Activated T-helper 17 cell treated with anti-CD3 and anti-CD28 coated beads, Interleukin-2, amount 50 U/mL, for 72 hours (primary cell): ENCODE measurements around the gene LONRF3. TPM values are rescaled to one million over a fixed set of nuclear protein-coding genes. Genes with fewer than 3 reads are reported as not detected.
"Not testable (repeated sequence)": the region's sequence is repeated elsewhere in the genome, so short reads cannot be mapped to it uniquely, and the experiment has no call there.

Experiments used
- ATAC-seq: fragments of 150-1000 bp; cut with Tn5 transposase; replicated peaks from 2 replicates; pipeline ENCODE4 v1.10.0; 2021; ENCODE audit warnings: mild to moderate bottlenecking, moderate library complexity
- H3K27ac Mint-ChIP-seq: one replicate; pipeline ENCODE4 v1.8.0; 2022; ENCODE audit warnings: mixed read lengths
- H3K27me3 Mint-ChIP-seq: one replicate; pipeline ENCODE4 v1.8.0; 2022; ENCODE audit warnings: mixed read lengths
- H3K36me3 Mint-ChIP-seq: one replicate; pipeline ENCODE4 v1.8.0; 2022; ENCODE audit warnings: low read depth, mild to moderate bottlenecking, mixed read lengths
- H3K4me1 Mint-ChIP-seq: one replicate; pipeline ENCODE4 v1.8.0; 2022; ENCODE audit warnings: mixed read lengths
- H3K4me3 Mint-ChIP-seq: one replicate; pipeline ENCODE4 v1.8.0; 2022; ENCODE audit warnings: mild to moderate bottlenecking, mixed read lengths
- H3K9me3 Mint-ChIP-seq: one replicate; pipeline ENCODE4 v1.8.0; 2022; ENCODE audit warnings: mixed read lengths
- total RNA-seq, 2 donors: library from RNA; stranded (reverse); gene quantifications; one replicate each; pipeline ENCODE4 v1.2.3, GENCODE V29; 2022

The LONRF3 gene
- total RNA-seq, 2 donors from 2014 or later: 3.7 to 7.6 TPM

DNA sequence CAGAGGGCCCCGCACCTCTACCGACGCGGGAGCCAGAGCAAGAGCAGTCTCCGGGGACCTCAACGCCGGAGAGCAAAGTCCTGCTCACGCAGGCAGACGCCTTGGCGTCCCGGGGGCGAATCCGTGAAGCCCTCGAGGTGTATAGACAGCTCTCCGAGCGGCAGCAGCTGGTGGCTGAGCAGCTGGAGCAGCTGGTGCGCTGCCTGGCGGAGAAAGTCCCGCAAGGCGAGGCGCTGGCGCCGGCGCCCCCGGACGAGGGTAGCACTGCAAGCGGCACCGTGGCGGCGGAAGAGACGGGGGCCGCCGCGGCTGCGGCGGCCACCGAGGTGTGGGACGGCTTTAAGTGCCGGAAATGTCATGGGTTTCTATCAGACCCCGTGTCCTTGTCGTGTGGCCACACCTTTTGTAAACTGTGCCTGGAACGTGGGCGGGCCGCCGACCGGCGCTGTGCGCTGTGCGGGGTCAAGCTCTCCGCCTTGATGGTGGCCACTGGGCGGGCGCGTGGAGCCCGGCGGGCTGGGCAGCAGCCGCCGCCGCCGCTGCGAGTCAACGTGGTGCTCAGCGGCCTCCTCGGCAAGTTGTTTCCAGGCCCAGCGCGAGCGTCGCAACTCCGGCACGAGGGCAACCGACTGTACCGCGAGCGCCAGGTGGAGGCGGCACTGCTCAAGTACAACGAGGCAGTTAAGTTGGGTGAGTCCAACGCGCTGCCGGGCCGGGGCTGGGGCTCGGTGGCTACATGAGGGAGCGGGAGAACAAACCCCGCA, 672 bp downstream of the LONRF3 start:
- Mint-ChIP-seq H3K27me3 (peaks cover 5% of the 10 kb centered on the region), H3K36me3 (peaks cover 10% of the 10 kb centered on the region), H3K27ac (peak overlapping the region; percentile 91), H3K4me3 (peak overlapping the region; percentile 95), H3K4me1 (no peaks in the 10 kb centered on the region), H3K9me3 (no peaks in the 10 kb centered on the region)
- peak; percentile 52 for ATAC-seq

GRCh38 chrX:118975831-118976598, 1.6 kb downstream of the LONRF3 start:
- Mint-ChIP-seq H3K9me3 (no peaks in the 10 kb centered on the region), H3K36me3 (peaks cover 19% of the 10 kb centered on the region), H3K4me3 (peak overlapping the region; percentile 95), H3K27ac (peak overlapping the region; percentile 91), H3K27me3 (peaks cover 5% of the 10 kb centered on the region), H3K4me1 (no peaks in the 10 kb centered on the region)
- peak; percentile 45 for ATAC-seq

DNA sequence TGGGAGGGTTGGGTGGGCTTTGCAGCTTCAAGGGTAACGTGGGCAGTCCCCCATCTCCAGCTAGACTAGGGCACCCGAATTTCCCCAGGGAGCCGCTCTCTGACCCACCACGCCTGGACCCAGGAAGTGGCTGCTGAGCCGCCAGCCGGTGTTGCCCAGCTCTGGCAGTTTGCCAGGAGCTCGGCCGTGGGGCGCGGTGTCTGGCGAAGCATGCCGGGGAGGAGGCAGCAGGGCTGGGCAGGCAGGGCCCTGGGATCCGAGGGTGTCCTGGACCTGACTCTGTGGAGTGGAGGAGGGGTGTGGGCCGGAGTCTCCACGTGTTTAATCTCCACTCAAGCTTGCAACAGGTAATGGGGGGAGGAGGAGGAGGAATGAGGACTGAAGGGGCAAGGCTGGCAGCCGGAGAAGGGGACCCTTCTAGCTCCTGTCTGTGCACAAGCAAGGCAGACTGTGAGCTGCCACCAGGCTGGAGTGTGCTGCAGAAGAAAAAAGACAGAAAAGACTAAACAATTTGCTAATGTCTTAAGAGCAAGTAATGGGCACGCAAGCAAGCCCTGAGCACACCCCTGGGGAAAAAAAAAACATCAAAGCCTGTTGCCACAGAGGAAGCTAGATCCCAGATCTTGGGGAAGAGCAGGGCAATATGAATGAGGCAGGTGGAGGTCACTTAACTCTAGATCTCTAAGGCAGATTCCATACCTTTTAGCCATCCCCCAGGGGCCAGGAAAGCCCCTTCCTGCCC, 2.4 kb downstream of the LONRF3 start:
- Mint-ChIP-seq H3K27ac (no peak overlapping the region), H3K27me3 (peaks cover 5% of the 10 kb centered on the region)
- no peak for ATAC-seq

DNA sequence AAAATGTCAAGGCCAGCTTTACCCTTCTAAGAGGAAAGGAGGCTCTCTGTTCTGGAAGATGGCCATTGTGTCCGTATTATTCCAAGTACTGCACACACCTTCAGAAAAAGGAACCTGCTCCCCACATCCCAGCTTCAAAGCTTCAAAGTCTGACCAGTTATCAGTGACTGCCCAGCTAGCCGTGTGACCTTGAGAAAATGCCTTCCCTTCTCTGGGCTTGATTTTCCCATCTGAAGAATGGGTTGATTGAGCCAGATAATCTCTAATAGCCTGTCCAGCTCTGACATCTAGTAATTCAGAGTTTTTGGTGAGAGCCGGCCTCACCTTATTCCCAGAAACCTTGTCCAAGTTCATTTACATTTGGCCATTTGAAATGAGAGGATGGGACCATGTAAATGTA, 3.0 kb downstream of the LONRF3 start:
- Mint-ChIP-seq H3K4me1 (peaks cover 2% of the 10 kb centered on the region), H3K36me3 (peaks cover 27% of the 10 kb centered on the region), H3K27ac (no peak overlapping the region), H3K4me3 (peak overlapping the region; percentile 95), H3K27me3 (peaks cover 5% of the 10 kb centered on the region), H3K9me3 (no peaks in the 10 kb centered on the region)
- ATAC-seq: no peak

More for the DNA sequence above, 2.4 kb downstream of the LONRF3 start:
- Mint-ChIP-seq H3K4me3 (peak overlapping the region; percentile 95), H3K9me3 (no peaks in the 10 kb centered on the region), H3K4me1 (no peaks in the 10 kb centered on the region), H3K36me3 (peaks cover 21% of the 10 kb centered on the region)

DNA sequence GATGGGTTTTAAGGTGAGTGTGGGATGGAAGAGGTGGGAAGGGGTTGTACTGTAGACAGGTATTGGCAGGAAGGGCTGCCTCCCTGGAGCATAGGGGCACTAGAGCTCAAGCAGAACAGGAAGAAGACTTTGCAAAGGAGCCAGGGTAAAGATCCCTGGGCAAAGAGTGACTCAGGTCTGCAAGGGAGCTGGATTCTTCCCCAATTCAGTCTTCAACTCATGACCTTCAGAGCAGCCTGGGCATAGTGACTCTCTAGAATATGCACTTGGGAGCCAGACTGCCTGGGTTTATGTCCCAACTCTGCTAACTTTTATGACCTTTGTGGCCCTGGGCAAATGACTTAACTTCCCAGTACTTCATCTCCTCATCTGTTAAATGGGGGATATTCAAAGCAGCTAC, 4.0 kb downstream of the LONRF3 start:
- no peaks in the 10 kb centered on the region for H3K9me3 Mint-ChIP-seq
- peaks cover 37% of the 10 kb centered on the region for H3K36me3 Mint-ChIP-seq
- no peak overlapping the region for H3K27ac Mint-ChIP-seq
- no peak overlapping the region for H3K4me3 Mint-ChIP-seq
- no peaks in the 10 kb centered on the region for H3K27me3 Mint-ChIP-seq
- peaks cover 5% of the 10 kb centered on the region for H3K4me1 Mint-ChIP-seq
- no peak for ATAC-seq

DNA sequence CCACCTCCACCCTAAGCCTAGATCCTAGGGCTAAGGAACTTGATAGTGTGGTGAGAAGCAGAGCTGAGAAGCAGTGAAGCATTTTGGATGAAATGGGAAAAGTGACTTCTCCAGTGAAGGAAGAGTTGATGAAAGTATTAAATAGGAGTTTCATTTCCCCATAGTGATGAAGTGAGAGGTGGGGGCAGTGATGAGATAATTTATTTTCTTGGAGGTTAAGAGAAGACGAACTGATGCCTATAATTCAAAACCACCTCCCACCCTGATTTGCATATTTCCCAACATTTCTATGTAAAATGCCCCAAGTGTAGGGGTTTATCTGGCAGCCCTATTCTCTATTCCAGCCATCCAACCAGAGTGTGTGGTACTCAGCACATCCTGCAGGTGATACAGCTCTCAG, 6.3 kb downstream of the LONRF3 start:
- Mint-ChIP-seq H3K9me3 (no peaks in the 10 kb centered on the region), H3K27ac (no peak overlapping the region)

GRCh38 chrX:118983513-118983912, 9.1 kb downstream of the LONRF3 start:
- Mint-ChIP-seq H3K36me3 (peaks cover 49% of the 10 kb centered on the region), H3K4me1 (peaks cover 5% of the 10 kb centered on the region), H3K27ac (no peak overlapping the region), H3K27me3 (no peaks in the 10 kb centered on the region), H3K9me3 (no peaks in the 10 kb centered on the region), H3K4me3 (no peak overlapping the region)
- ATAC-seq: no peak

More for the DNA sequence above, 6.3 kb downstream of the LONRF3 start:
- Mint-ChIP-seq H3K27me3 (no peaks in the 10 kb centered on the region), H3K4me3 (no peak overlapping the region), H3K36me3 (peaks cover 40% of the 10 kb centered on the region), H3K4me1 (peaks cover 5% of the 10 kb centered on the region)
- no peak for ATAC-seq

- H3K27ac Mint-ChIP-seq: peak overlapping the region; percentile 59
- no peaks in the 10 kb centered on the region for H3K4me1 Mint-ChIP-seq
- H3K36me3 Mint-ChIP-seq: peaks cover 54% of the 10 kb centered on the region
- ATAC-seq: no peak
- H3K27me3 Mint-ChIP-seq: no peaks in the 10 kb centered on the region
- H3K9me3 Mint-ChIP-seq: no peaks in the 10 kb centered on the region
- no peak overlapping the region for H3K4me3 Mint-ChIP-seq
Measured at GRCh38 chrX:118988911-118989310, 14.5 kb downstream of the LONRF3 start.

- no peaks in the 10 kb centered on the region for H3K4me1 Mint-ChIP-seq
- no peak for ATAC-seq
- H3K4me3 Mint-ChIP-seq: no peak overlapping the region
- no peak overlapping the region for H3K27ac Mint-ChIP-seq
- H3K36me3 Mint-ChIP-seq: peaks cover 54% of the 10 kb centered on the region
- no peaks in the 10 kb centered on the region for H3K27me3 Mint-ChIP-seq
- no peaks in the 10 kb centered on the region for H3K9me3 Mint-ChIP-seq
Measured at GRCh38 chrX:118989886-118990285, 15.5 kb downstream of the LONRF3 start.

DNA sequence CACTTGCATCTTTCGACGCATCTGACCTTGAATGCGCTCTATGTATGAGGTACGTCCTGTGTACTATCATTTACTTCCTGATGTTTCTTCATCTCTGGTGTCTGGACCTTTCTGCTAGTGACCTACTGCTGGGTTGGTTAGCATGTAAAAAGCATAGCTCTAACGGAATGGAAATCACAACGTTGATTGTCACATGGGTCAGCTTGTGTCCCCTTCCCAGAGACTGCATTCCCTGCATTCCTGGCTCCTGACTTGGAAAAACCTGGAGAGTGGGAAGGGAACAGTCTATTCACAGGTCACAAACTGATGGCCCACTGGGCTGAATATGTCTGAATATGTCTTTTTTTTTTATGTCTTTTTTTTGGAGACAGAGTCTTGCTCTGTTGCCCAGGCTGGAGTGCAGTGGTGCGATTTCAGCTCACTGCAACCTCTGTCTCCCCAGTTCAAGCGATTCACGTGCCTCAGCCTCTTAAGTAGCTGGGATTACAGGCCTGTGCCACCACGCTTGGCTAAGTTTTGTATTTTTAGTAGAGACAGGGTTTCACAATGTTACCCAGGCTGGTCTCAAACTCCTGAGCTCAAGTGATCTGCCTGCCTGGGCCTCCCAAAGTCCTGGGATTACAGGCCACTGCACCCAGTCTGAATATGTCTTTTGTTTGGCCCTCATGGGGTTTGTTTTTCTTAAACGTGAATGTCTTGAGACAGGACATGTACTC, 16.3 kb downstream of the LONRF3 start:
- no peak for ATAC-seq
- H3K36me3 Mint-ChIP-seq: peaks cover 54% of the 10 kb centered on the region
- H3K4me3 Mint-ChIP-seq: no peak overlapping the region
- no peaks in the 10 kb centered on the region for H3K9me3 Mint-ChIP-seq
- H3K27ac Mint-ChIP-seq: no peak overlapping the region
- H3K4me1 Mint-ChIP-seq: no peaks in the 10 kb centered on the region
- no peaks in the 10 kb centered on the region for H3K27me3 Mint-ChIP-seq

DNA sequence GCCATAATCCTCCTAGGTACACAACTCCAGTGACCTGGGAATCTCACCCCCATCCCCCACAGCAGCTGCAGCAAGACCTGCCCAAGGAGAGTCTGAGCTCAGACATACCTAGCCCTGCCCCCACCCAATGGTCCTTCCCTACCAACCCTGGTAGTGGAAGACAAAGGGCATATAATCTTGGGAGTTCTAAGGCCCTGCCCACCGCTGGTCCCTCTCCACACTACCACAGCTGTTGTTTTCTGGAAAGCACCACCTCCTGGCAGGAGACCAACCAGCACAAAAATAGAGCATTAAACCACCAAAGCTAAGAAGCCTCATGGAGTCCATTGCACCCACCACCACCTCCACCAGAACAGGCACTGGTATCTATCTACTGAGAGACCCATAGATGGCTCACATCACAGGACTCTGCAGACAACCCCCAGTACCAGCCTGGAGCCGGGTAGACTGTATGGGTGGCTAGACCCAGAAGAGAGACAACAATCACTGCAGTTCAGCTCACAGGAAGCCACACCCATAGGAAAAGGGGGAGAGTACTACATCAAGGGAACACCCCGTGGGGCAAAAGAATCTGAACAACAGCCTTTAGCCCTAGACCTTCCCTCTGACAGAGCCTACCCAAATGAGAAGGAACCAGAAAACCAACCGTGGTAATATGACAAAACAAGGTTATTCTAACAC, 18.2 kb downstream of the LONRF3 start:
- H3K4me1 Mint-ChIP-seq, ATAC-seq, H3K27ac Mint-ChIP-seq, H3K9me3 Mint-ChIP-seq, H3K27me3 Mint-ChIP-seq: not testable (repeated sequence)
- Mint-ChIP-seq H3K4me3 (peak overlapping the region; percentile 15), H3K36me3 (peaks cover 52% of the 10 kb centered on the region)

DNA sequence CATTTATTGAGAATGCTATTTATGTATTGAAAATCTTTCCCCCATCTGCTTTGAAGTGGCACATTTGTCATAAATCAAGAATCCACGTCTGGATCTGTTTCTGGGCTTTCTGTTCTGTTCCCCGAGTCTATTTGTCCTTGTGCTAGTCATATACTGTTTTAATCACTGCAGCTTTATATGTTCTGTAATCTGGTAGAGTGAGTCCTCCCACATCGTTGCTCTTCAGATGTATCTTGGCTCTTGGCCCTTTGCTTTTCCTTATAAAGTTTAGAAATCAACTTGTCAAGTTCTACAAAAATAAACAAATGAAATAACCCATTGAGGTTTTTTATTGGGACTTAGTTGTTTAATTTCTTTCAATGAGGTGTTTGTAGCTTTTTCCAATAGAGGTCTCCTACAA, 29.0 kb downstream of the LONRF3 start:
- Mint-ChIP-seq H3K27me3 (no peaks in the 10 kb centered on the region), H3K27ac (no peak overlapping the region), H3K4me3 (no peak overlapping the region), H3K36me3 (peaks cover 6% of the 10 kb centered on the region), H3K9me3 (no peaks in the 10 kb centered on the region), H3K4me1 (no peaks in the 10 kb centered on the region)
- ATAC-seq: no peak

- H3K4me3 Mint-ChIP-seq: no peak overlapping the region
Measured at GRCh38 chrX:119004920-119005524, 30.6 kb downstream of the LONRF3 start.

More at GRCh38 chrX:119004920-119005524, 30.6 kb downstream of the LONRF3 start:
- H3K36me3 Mint-ChIP-seq: peaks cover 19% of the 10 kb centered on the region
- peak; percentile 83 for ATAC-seq
- no peaks in the 10 kb centered on the region for H3K9me3 Mint-ChIP-seq
- H3K27ac Mint-ChIP-seq: no peak overlapping the region
- H3K4me1 Mint-ChIP-seq: no peaks in the 10 kb centered on the region
- no peaks in the 10 kb centered on the region for H3K27me3 Mint-ChIP-seq
